Neural progenitor cell (in vitro differentiated cells): Measurements from ENCODE around the gene GGNBP2.

Experiments
- CTCF ChIP-seq: fragments of 200-600 bp; sonication (generic); IDR thresholded peaks from 2 replicates; pipeline ENCODE4 v1.5.1; 2017; ENCODE audit warnings: antibody characterized with exemption, mild to moderate bottlenecking
- EZH2 ChIP-seq: fragments of 200-600 bp; sonication (generic); IDR thresholded peaks from 2 replicates; pipeline ENCODE4 v1.6.1; 2017; ENCODE audit warnings: antibody characterized with exemption, mild to moderate bottlenecking, moderate library complexity
- EZH2phosphoT487 ChIP-seq: fragments of 200-600 bp; sonication (generic); IDR thresholded peaks from 2 replicates; pipeline ENCODE4 v1.6.1; 2017; ENCODE audit warnings: antibody characterized with exemption

GRCh38 chr17:36608794-36609497 lies 64.2 kb downstream of the GGNBP2 start:
- TF ChIP-seq EZH2 (no peak), CTCF (peak; percentile 47), EZH2phosphoT487 (no peak)
